Esophagus squamous epithelium (tissue), 5 donors: ENCODE data around the gene RPL18A. TPM values are rescaled to one million over a fixed set of nuclear protein-coding genes. Genes with fewer than 3 reads are reported as not detected.

Experiments
- DNase-seq: peaks from one replicate; lab custom pipeline; 2025; lab: John Stamatoyannopoulos, UW
- H3K27ac ChIP-seq, 4 donors: fragments of 200-600 bp; sonication (generic); one replicate each; pipeline ENCODE4 v1.5.1; 2016 to 2019; ENCODE audit warnings: mild to moderate bottlenecking in 1 of 4
- H3K27me3 ChIP-seq, 4 donors: fragments of 200-600 bp; sonication (generic); 1 replicate in 3 of 4; 2 replicates in 1 of 4; pipeline versions ENCODE4 v1.5.1 to v1.6.0; 2017 to 2021; ENCODE audit warnings: antibody characterized with exemption in 1 of 4
- H3K36me3 ChIP-seq, 3 donors: fragments of 200-600 bp; sonication (generic); one replicate each; pipeline ENCODE4 v1.5.1; 2016 to 2019
- H3K4me1 ChIP-seq, 3 donors: fragments of 200-600 bp; sonication (generic); one replicate each; pipeline ENCODE4 v1.5.1; 2017 to 2019
- H3K4me3 ChIP-seq, 4 donors: fragments of 200-600 bp; sonication (generic); 1 replicate in 3 of 4; 2 replicates in 1 of 4; pipeline ENCODE4 v1.5.1; 2016 to 2019; ENCODE audit warnings: mild to moderate bottlenecking in 2 of 4, moderate library complexity in 1 of 4
- H3K9me3 ChIP-seq, 3 donors: fragments of 200-600 bp; sonication (generic); one replicate each; pipeline ENCODE4 v1.5.1; 2016 to 2019
- POLR2A ChIP-seq, 4 donors: fragments of 450-650 bp; IDR thresholded peaks; one replicate each; pipeline ENCODE4 v1.6.1; 2017; ENCODE audit warnings: antibody characterized with exemption in 4 of 4, mild to moderate bottlenecking in 4 of 4, moderate library complexity in 3 of 4
- WGBS, 2 donors: methylation state at CpG; one replicate each; pipeline ENCODE4 v1.1.5; 2018; 5-methylcytosine and 5-hydroxymethylcytosine counted together
- intact Hi-C: fragments of 100-400 bp; cut with DNase I; formaldehyde crosslinking; loops from one replicate; pipeline ENCODE4 v1.15.0; 2022
- total RNA-seq, 4 donors: library from RNA; depleted of rRNA; stranded (reverse); fragments of >200 nt; gene quantifications; one replicate each; pipeline ENCODE4 v1.1.0, GENCODE V29; 2016
- TF ChIP-seq, protein P1 (sequence below), 6 experiments: fragments of 450-650 bp in 4 of 6; fragments of 200-600 bp in 2 of 6; sonication (generic) in 2 of 6; IDR thresholded peaks; one replicate each; pipeline ENCODE4 v1.5.1; 2016 to 2019; ENCODE audit warnings: antibody characterized with exemption in 6 of 6, mild to moderate bottlenecking in 4 of 6, moderate library complexity in 4 of 6
- donor health status: DM: yes; HTN: yes; CAD: no.

Gene RPL18A
- total RNA-seq, 4 donors from 2014 or later: 1,080 to 2,192 (median 1,622) TPM

DNA sequence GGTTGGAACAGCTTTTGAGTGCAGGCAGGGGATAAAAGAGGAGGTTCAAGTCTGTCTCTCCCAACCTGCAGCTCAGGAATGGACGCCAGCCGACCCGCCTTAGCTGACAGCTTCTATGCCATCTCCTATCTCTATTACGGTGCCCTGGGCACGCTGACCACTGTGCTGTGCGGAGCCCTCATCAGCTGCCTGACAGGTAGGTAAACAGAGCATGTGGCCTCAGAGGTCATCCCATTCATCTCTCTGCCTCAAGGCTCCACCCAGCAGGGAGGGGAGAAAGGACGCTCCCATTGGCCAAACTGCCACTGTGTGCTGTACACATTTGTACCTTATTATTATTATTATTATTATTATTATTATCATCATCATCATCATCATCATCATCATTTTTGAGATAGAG, 28.6 kb downstream of the RPL18A start:
- H3K27ac ChIP-seq: no peak overlapping the region
- no peak overlapping the region for H3K4me3 ChIP-seq
- H3K27me3 ChIP-seq: peaks cover 0 to 61% (median 0%) of the 10 kb centered on the region in 4 donors
- H3K9me3 ChIP-seq: no peaks in the 10 kb centered on the region
- TF ChIP-seq, protein P1, sequence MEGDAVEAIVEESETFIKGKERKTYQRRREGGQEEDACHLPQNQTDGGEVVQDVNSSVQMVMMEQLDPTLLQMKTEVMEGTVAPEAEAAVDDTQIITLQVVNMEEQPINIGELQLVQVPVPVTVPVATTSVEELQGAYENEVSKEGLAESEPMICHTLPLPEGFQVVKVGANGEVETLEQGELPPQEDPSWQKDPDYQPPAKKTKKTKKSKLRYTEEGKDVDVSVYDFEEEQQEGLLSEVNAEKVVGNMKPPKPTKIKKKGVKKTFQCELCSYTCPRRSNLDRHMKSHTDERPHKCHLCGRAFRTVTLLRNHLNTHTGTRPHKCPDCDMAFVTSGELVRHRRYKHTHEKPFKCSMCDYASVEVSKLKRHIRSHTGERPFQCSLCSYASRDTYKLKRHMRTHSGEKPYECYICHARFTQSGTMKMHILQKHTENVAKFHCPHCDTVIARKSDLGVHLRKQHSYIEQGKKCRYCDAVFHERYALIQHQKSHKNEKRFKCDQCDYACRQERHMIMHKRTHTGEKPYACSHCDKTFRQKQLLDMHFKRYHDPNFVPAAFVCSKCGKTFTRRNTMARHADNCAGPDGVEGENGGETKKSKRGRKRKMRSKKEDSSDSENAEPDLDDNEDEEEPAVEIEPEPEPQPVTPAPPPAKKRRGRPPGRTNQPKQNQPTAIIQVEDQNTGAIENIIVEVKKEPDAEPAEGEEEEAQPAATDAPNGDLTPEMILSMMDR (IDR thresholded peaks at IDR 0.05): no peak
- no peak for TF ChIP-seq POLR2A (IDR thresholded peaks at IDR 0.05)
- no peak for DNase-seq
- no peaks in the 10 kb centered on the region for H3K36me3 ChIP-seq
- intact Hi-C loops: no loop called here
- no peaks in the 10 kb centered on the region for H3K4me1 ChIP-seq
- 52 to 74% methylated on average over 4 to 7 of the region's 7 CpGs for WGBS, 2 donors

DNA sequence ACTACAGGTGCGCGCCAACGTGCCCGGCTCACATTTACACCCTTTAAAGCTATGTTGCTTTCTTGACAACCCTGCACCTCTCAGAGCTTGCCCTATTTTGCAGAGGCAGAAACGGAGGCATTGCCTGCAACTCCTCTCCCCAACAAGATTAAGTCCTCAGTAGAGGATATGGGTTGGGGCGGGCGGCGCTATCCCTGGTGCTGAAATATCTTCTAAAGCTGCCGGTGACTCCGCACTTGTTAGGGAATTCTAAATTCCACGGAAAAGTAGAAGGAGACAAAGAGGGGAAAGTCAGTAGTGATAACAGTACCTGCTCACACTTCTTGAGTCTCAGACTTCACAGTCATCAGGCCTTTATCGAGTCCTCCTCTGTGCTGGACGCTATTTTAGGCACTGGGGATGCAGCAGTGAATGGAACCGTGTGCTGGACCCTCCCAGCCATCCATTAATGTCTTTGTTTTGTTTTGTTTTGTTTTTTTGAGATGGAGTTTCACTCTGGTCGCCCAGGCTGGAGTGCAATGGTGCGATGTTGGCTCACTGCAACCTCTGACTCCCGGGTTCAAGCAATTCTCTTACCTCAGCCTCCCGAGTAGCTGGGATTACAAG, 30.0 kb downstream of the RPL18A start:
- H3K4me3 ChIP-seq: no peak overlapping the region
- no peaks in the 10 kb centered on the region for H3K4me1 ChIP-seq
- WGBS, 2 donors: 28 to 42% methylated on average over 18 of the region's 18 CpGs
- DNase-seq: no peak
- peaks cover 0 to 66% (median 0%) of the 10 kb centered on the region in 4 donors for H3K27me3 ChIP-seq
- H3K27ac ChIP-seq: no peak overlapping the region
- H3K9me3 ChIP-seq: no peaks in the 10 kb centered on the region
- no peak for TF ChIP-seq POLR2A (IDR thresholded peaks at IDR 0.05)
- TF ChIP-seq, protein P1 (IDR thresholded peaks at IDR 0.05): no peak
- intact Hi-C loops: no loop called here
- no peaks in the 10 kb centered on the region for H3K36me3 ChIP-seq

DNA sequence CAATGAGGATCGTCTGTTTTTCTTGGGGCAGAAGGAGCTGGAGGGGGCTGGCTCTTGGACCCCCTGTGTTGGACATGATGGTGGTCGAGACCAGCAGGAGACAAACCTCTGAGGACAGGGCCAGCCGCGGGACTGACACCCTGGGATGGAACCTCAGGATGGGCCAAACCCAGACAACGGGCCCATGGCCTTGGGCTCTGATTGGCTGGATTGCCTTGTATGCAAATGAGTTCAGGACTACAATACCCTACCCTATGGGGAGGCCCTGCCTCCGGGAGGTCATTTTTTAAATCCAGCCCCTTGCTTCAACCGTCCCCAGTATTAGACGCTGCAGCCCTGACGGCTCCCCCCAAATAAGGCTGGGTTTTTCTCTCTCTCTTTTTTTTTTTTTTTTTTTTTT, 34.1 kb downstream of the RPL18A start:
- DNase-seq: no peak
- 69 to 85% methylated on average over 4 to 6 of the region's 9 CpGs for WGBS, 2 donors
- no peak overlapping the region for H3K4me3 ChIP-seq
- intact Hi-C loops: no loop called here
- no peaks in the 10 kb centered on the region for H3K9me3 ChIP-seq
- no peak for TF ChIP-seq POLR2A (IDR thresholded peaks at IDR 0.05)
- TF ChIP-seq, protein P1 (IDR thresholded peaks at IDR 0.05): no peak
- no peak overlapping the region for H3K27ac ChIP-seq
- no peaks in the 10 kb centered on the region for H3K4me1 ChIP-seq
- H3K36me3 ChIP-seq: no peaks in the 10 kb centered on the region
- H3K27me3 ChIP-seq: peaks cover 0 to 93% (median 0%) of the 10 kb centered on the region in 4 donors

DNA sequence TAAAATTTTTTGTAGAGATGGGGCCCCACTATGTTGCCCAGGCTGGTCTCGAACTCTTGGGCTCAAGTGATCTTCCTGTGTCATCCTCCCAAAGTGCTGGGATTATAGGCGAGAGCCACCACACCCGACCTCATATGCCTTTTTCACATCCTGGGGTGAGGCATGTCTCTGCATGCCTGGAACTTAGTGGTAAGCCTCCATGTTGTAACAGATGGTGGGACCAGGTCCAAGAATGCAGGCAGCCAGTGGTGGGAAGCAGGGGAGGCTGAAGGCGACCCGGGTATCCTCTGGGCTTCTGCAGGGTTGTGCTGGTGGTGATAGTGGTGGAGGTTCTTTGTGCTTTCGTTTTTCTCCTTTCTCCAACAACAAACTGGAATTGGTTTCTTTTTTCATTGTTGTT, 43.0 kb downstream of the RPL18A start:
- Histone ChIP-seq H3K9me3 (peaks cover 0 to 2% (median 0%) of the 10 kb centered on the region in 3 donors), H3K4me1 (no peaks in the 10 kb centered on the region), H3K4me3 (no peak overlapping the region), H3K36me3 (no peaks in the 10 kb centered on the region), H3K27me3 (peaks cover 0 to 23% (median 0%) of the 10 kb centered on the region in 4 donors), H3K27ac (no peak overlapping the region)
- intact Hi-C loops: no loop called here
- TF ChIP-seq POLR2A (IDR thresholded peaks at IDR 0.05): no peak
- TF ChIP-seq, protein P1 (IDR thresholded peaks at IDR 0.05): no peak
- DNase-seq: no peak
- WGBS, 2 donors: 22 to 43% methylated on average over 5 of the region's 6 CpGs

DNA sequence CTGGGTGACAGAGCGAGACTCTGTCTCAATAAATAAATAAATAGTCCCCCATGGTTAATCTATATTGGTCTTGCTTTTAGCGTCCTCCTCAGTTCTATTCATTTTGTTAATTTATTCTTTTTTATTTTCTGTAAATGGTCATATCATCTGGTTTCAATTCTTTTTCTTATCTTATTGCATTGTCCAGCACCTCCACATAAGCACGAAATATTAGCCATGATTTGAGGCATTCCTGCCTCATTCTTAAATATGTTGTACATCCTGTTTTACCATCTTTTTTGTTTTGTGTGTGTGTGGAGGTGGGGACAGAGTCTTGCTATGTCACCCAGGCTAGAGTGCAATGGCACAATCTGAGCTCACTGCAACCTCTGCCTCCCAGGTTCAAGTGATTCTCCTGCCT, 48.5 kb downstream of the RPL18A start:
- H3K27me3 ChIP-seq: peaks cover 0 to 5% (median 0%) of the 10 kb centered on the region in 4 donors

More for the DNA sequence above, 48.5 kb downstream of the RPL18A start:
- Histone ChIP-seq H3K4me1 (peaks cover 2 to 8% (median 5%) of the 10 kb centered on the region in 3 donors), H3K27ac (no peak overlapping the region), H3K4me3 (no peak overlapping the region), H3K9me3 (peaks cover 0 to 16% (median 6%) of the 10 kb centered on the region in 3 donors), H3K36me3 (no peaks in the 10 kb centered on the region)
- 86 to 93% methylated on average over 3 of the region's 3 CpGs for WGBS, 2 donors
- intact Hi-C loops: no loop called here
- TF ChIP-seq, protein P1 (IDR thresholded peaks at IDR 0.05): no peak
- TF ChIP-seq POLR2A (IDR thresholded peaks at IDR 0.05): no peak
- DNase-seq: no peak
